Upper lobe of left lung (tissue), 6 donors: ENCODE results near the gene SDS. TPM values are rescaled to one million over a fixed set of nuclear protein-coding genes. Genes with fewer than 3 reads are reported as not detected.

Source experiments
- ATAC-seq, 2 donors: fragments of 200-7000 bp; cut with Tn5 transposase; one replicate each; pipeline ENCODE4 v1.9.1; 2022; ENCODE audit warnings: mild to moderate bottlenecking in 2 of 2, moderate library complexity in 2 of 2; ENCODE audit not compliant: low FRiP score in 2 of 2
- DNase-seq, 2 donors: peaks; one replicate each; pipeline ENCODE4 v3.0.0-alpha.2; 2019 to 2020
- H3K27ac ChIP-seq, 4 donors: fragments of 200-600 bp; sonication (generic); one replicate each; pipeline ENCODE4 v1.5.1; 2016 to 2019
- H3K27me3 ChIP-seq, 4 donors: fragments of 200-600 bp; sonication (generic); one replicate each; pipeline ENCODE4 v1.5.1; 2017 to 2019
- H3K36me3 ChIP-seq, 4 donors: fragments of 200-600 bp; sonication (generic); one replicate each; pipeline ENCODE4 v1.5.1; 2016 to 2019
- H3K4me1 ChIP-seq, 4 donors: fragments of 200-600 bp; sonication (generic); one replicate each; pipeline ENCODE4 v1.5.1; 2018 to 2019
- H3K4me3 ChIP-seq, 4 donors: fragments of 200-600 bp; sonication (generic); one replicate each; pipeline ENCODE4 v1.5.1; 2017 to 2019; ENCODE audit warnings: mild to moderate bottlenecking in 2 of 4, moderate library complexity in 1 of 4
- H3K9me3 ChIP-seq, 4 donors: fragments of 200-600 bp; sonication (generic); one replicate each; pipeline ENCODE4 v1.5.1; 2018 to 2019
- CTCF ChIP-seq, 6 experiments: fragments of 450-650 bp in 4 of 6; fragments of 200-600 bp in 2 of 6; sonication (generic) in 2 of 6; IDR thresholded peaks; one replicate each; pipeline ENCODE4 v1.5.1; 2016 to 2019; ENCODE audit warnings: antibody characterized with exemption in 6 of 6
- EP300 ChIP-seq, 4 donors: sonication (generic); formaldehyde crosslinking; IDR thresholded peaks; one replicate each; pipeline ENCODE4 v1.5.1; 2017; ENCODE audit warnings: antibody characterized with exemption in 4 of 4, control low read depth in 2 of 4
- POLR2A ChIP-seq, 4 donors: fragments of 450-650 bp; IDR thresholded peaks; one replicate each; pipeline ENCODE4 v1.5.1; 2016 to 2017; ENCODE audit warnings: antibody characterized with exemption in 4 of 4, mild to moderate bottlenecking in 2 of 4
- POLR2AphosphoS5 ChIP-seq, 2 donors: sonication (generic); formaldehyde crosslinking; IDR thresholded peaks; one replicate each; pipeline ENCODE4 v1.5.1; 2017; ENCODE audit warnings: antibody characterized with exemption in 2 of 2
- WGBS, 2 donors: methylation state at CpG; one replicate each; pipeline ENCODE4 v1.1.5; 2017 to 2018; 5-methylcytosine and 5-hydroxymethylcytosine counted together
- total RNA-seq, 6 donors: library from RNA; depleted of rRNA in 4 of 6; stranded (reverse); fragments of >200 nt in 4 of 6; gene quantifications; one replicate each; pipeline versions ENCODE4 v1.1.0 to v1.2.1, GENCODE V29; 2016 to 2021
- donor health status: DM: no; HTN: no; CAD: no; lungs with moderate emphysema.
- donor health status: DM: no; HTN: yes; CAD: no; lungs with severe emphysema.

SDS gene
- total RNA-seq, 6 donors from 2014 or later, result 1.00 to 4.0 (median 2.4) TPM

- Histone ChIP-seq H3K27ac (no peak overlapping the region), H3K4me1 (peaks cover 2 to 7% (median 2%) of the 10 kb centered on the region in 4 donors), H3K27me3 (no peaks in the 10 kb centered on the region), H3K9me3 (no peaks in the 10 kb centered on the region), H3K36me3 (no peaks in the 10 kb centered on the region), H3K4me3 (no peak overlapping the region)
- DNase-seq, result no peak
- 57 to 71% methylated on average over 9 of the region's 9 CpGs for WGBS, 2 donors
- no peak for TF ChIP-seq POLR2AphosphoS5 (IDR thresholded peaks at IDR 0.05)
- TF ChIP-seq CTCF (IDR thresholded peaks at IDR 0.05), result no peak
- TF ChIP-seq EP300 (IDR thresholded peaks at IDR 0.05), result no peak
- no peak for TF ChIP-seq POLR2A (IDR thresholded peaks at IDR 0.05)
- ATAC-seq, result no peak
These were observed 24.2 kb upstream of the SDS start for GRCh38 chr12:113427882-113428281.

- DNase-seq (no peak), ATAC-seq (no peak)
- TF ChIP-seq CTCF (IDR thresholded peaks at IDR 0.05) (no peak), POLR2A (IDR thresholded peaks at IDR 0.05) (no peak), EP300 (IDR thresholded peaks at IDR 0.05) (no peak), POLR2AphosphoS5 (IDR thresholded peaks at IDR 0.05) (no peak)
- no peaks in the 10 kb centered on the region for H3K27me3 ChIP-seq
- 36 to 45% methylated on average over 11 of the region's 11 CpGs for WGBS, 2 donors
- H3K27ac ChIP-seq, result no peak overlapping the region
- no peaks in the 10 kb centered on the region for H3K9me3 ChIP-seq
- H3K4me1 ChIP-seq, result peaks cover 5 to 22% (median 11%) of the 10 kb centered on the region in 4 donors
- H3K4me3 ChIP-seq, result no peak overlapping the region
- no peaks in the 10 kb centered on the region for H3K36me3 ChIP-seq
These were observed 22.3 kb upstream of the SDS start for GRCh38 chr12:113425960-113426453.

DNA sequence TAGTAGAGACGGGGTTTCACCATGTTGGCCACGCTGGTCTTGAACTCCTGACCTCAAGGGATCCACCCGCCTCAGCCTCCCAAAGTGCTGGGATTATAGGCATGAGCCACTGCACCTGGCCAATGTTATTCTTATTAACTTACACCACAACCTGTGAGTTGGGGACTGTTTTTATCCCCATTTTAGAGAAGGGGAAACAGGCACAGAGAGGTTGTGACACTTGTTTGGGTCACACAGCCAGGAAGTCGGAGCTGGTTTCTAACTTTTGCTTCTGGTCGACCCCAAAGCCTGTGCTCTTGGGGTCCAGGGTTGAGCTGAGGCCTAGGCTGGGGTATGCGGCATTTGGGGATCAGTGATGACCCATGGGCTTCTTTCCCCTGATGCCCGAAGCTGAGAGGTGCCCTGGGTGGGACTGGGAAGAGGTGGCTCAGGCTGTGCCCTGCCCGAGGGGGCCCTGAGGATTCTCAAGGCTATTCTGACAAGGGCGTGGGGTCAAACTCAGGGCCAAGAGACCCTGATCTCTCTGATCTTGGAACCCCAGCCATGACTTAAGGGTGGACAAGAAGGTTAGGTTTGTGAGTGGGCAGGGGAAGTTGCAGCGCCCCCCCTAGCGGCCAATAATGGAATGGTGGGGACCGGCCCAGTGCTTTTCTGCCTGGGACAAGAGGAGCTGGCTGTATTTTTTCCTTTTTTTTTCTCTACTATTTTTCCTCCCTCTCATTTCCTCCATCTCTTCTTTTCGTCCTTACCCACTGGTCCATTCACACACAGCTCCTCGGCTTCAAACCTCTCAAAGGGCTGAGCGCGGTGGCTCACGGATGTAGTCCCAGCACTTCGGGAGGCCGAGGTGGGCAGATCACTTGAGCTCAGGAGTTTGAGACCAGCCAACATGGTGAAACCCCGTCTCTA lies 21.5 kb upstream of the SDS start:
- Histone ChIP-seq H3K36me3 (no peaks in the 10 kb centered on the region), H3K9me3 (no peaks in the 10 kb centered on the region), H3K4me3 (no peak overlapping the region), H3K27me3 (no peaks in the 10 kb centered on the region), H3K4me1 (peaks cover 5 to 22% (median 11%) of the 10 kb centered on the region in 4 donors), H3K27ac (no peak overlapping the region)
- peak in 1 of 2 donors; percentile 50 for ATAC-seq
- peak in 1 of 2 donors; percentile 40 for DNase-seq
- TF ChIP-seq CTCF (IDR thresholded peaks at IDR 0.05) (peak; percentile 64 to 80 (median 67)), POLR2AphosphoS5 (IDR thresholded peaks at IDR 0.05) (no peak)
- WGBS, 2 donors, result 53 to 59% methylated on average over 14 to 20 of the region's 20 CpGs

DNA sequence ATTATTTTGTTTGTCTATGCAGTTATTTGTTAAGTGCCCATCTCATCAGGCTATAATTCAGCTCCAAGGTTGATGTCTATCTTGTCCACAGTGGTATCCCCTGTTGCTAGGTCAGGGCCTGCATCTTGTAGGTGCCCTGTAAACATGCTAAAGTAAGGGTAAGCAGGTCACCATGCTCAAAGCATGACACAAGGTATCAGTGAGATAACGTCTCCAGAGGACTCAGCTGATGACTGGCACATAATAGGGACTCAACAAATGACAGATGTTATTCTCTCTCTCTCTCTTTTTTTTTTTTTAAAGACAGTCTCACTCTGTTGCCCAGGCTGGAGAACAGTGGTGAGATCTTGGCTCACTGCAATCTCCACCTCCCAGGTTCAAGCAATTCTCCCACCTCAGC lies 20.8 kb upstream of the SDS start:
- no peak for TF ChIP-seq EP300 (IDR thresholded peaks at IDR 0.05)
- TF ChIP-seq POLR2A (IDR thresholded peaks at IDR 0.05), result no peak
- TF ChIP-seq POLR2AphosphoS5 (IDR thresholded peaks at IDR 0.05), result no peak
- TF ChIP-seq CTCF (IDR thresholded peaks at IDR 0.05), result no peak
- no peak overlapping the region for H3K4me3 ChIP-seq
- WGBS, 2 donors, result 90% methylated on average over 1 of the region's 1 CpG
- H3K4me1 ChIP-seq, result peaks cover 5 to 22% (median 11%) of the 10 kb centered on the region in 4 donors
- DNase-seq (no peak), ATAC-seq (no peak)
- no peaks in the 10 kb centered on the region for H3K27me3 ChIP-seq
- no peaks in the 10 kb centered on the region for H3K36me3 ChIP-seq
- no peak overlapping the region for H3K27ac ChIP-seq
- H3K9me3 ChIP-seq, result no peaks in the 10 kb centered on the region
